IPS-20b (cell line): ENCODE data around the gene HMGCL.
"Not testable (repeated sequence)": the region's sequence is repeated elsewhere in the genome, so short reads cannot be mapped to it uniquely, and the experiment has no call there.

Experiments
- H3K27ac ChIP-seq: one replicate; pipeline ENCODE4 v1.5.1; 2013; ENCODE audit warnings: low read length
- H3K27me3 ChIP-seq: 2 replicates; pipeline ENCODE4 v1.6.1; 2013; ENCODE audit warnings: mild to moderate bottlenecking, low read length, inconsistent platforms; ENCODE audit not compliant: insufficient read depth
- H3K36me3 ChIP-seq: 2 replicates; pipeline ENCODE4 v1.6.1; 2013; ENCODE audit warnings: low read depth, mild to moderate bottlenecking, inconsistent platforms, low read length, moderate library complexity; ENCODE audit not compliant: insufficient read depth
- H3K4me1 ChIP-seq: 2 replicates; pipeline ENCODE4 v1.6.1; 2013; ENCODE audit warnings: mild to moderate bottlenecking, control low read depth, inconsistent platforms, low read length, moderate library complexity; ENCODE audit not compliant: insufficient read depth
- H3K4me3 ChIP-seq: 2 replicates; pipeline ENCODE4 v1.5.1; 2013; ENCODE audit warnings: mild to moderate bottlenecking, low read length, inconsistent platforms
- H3K9ac ChIP-seq: 2 replicates; pipeline ENCODE4 v1.6.1; 2013; ENCODE audit warnings: low read depth, mild to moderate bottlenecking, inconsistent platforms, low read length, moderate library complexity
- H3K9me3 ChIP-seq: 2 replicates; pipeline ENCODE4 v1.6.1; 2013; ENCODE audit warnings: mild to moderate bottlenecking, low read depth, low read length, inconsistent platforms; ENCODE audit not compliant: insufficient read depth

Gene HMGCL

DNA sequence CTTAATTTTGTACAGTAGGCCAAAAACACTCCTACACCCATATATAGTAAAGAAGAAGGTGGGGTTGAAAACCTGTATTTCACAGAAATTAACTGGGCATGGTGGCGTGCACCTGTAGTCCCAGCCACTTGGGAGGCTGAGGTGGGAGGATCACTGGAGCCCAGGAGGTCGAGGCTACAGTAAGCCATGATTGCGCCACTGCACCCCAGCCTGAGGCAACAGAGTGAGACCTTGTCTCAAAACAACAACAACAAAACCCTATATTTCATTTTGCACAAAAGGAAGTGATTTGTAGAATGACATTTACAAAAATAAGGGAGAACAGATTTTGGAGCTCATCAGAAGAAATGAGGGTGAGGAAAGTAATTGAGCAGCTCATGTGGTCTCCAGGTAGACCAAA is 36.5 kb downstream of the HMGCL start:
- Histone ChIP-seq H3K36me3 (peaks cover 58% of the 10 kb centered on the region), H3K9ac (no peak overlapping the region), H3K9me3 (no peaks in the 10 kb centered on the region), H3K27me3 (no peaks in the 10 kb centered on the region), H3K4me3 (no peak overlapping the region), H3K27ac (no peak overlapping the region), H3K4me1 (no peaks in the 10 kb centered on the region; the same call in 1 of the 2 replicates)

DNA sequence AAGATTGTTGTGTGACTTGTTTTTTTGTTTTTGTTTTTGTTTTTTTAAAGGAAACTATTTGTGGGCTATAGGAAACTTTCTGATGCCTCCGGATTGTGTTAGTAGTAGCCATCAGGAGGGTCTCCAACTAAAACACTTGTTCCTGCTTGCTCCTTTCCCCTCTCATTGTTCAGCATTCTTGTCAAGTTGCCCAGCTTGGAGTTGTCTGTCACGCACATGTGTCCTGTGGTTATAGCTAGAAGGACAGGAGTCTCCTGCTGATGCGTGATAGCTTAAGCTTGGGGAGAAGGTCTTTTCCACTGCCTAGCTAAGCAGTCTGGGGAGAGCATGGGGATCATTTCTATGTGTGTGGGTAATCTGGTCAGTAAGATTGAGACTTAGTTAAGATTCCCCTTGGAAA is 37.5 kb downstream of the HMGCL start:
- no peak overlapping the region for H3K9ac ChIP-seq
- H3K27me3 ChIP-seq, result no peaks in the 10 kb centered on the region
- no peaks in the 10 kb centered on the region for H3K9me3 ChIP-seq
- H3K27ac ChIP-seq, result no peak overlapping the region
- H3K36me3 ChIP-seq, result peaks cover 52% of the 10 kb centered on the region
- no peaks in the 10 kb centered on the region; the same call in 1 of the 2 replicates for H3K4me1 ChIP-seq
- H3K4me3 ChIP-seq, result no peak overlapping the region

DNA sequence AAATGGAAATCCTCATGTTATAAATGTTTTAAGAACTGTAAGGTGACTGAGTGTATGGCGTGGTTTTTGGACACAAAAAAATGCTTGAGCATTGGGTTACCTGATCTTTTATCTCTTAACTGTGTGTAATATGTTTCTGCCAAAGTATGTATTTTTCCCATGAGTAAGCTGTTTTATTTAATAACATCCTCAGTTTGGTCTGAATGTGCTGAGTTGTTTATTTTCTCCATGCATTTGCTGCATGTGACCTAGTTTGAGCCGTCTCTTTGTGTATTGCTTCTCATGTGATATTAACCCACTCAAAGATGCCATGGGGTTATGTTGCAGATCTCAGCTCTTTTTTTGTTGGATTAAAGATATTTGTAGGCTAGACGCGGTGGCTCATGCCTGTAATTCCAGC is 40.4 kb downstream of the HMGCL start:
- H3K36me3 ChIP-seq, result peaks cover 69% of the 10 kb centered on the region
- no peaks in the 10 kb centered on the region; the same call in 1 of the 2 replicates for H3K4me1 ChIP-seq
- H3K9me3 ChIP-seq, result no peaks in the 10 kb centered on the region
- H3K27me3 ChIP-seq, result no peaks in the 10 kb centered on the region
- no peak overlapping the region for H3K4me3 ChIP-seq
- no peak overlapping the region for H3K27ac ChIP-seq
- H3K9ac ChIP-seq, result no peak overlapping the region

DNA sequence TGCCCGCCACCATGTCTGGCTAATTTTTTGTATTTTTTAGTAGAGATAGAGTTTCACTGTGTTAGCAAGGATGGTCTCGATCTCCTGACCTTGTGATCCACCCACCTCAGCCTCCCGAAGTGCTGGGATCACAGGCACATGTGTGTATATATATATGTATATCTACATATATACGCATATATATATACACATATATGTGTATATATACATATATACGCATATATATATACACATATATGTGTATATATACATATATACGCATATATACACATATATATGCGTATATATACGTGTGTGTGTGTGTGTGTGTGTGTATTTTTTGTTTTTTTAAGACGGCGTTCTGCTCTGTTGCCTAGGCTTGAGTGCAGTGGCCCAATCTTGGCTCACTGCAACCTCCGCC is 42.1 kb downstream of the HMGCL start:
- peaks cover 62% of the 10 kb centered on the region for H3K36me3 ChIP-seq
- not testable (repeated sequence) for H3K9me3 ChIP-seq, H3K4me3 ChIP-seq, H3K27ac ChIP-seq, H3K9ac ChIP-seq, H3K27me3 ChIP-seq, H3K4me1 ChIP-seq

DNA sequence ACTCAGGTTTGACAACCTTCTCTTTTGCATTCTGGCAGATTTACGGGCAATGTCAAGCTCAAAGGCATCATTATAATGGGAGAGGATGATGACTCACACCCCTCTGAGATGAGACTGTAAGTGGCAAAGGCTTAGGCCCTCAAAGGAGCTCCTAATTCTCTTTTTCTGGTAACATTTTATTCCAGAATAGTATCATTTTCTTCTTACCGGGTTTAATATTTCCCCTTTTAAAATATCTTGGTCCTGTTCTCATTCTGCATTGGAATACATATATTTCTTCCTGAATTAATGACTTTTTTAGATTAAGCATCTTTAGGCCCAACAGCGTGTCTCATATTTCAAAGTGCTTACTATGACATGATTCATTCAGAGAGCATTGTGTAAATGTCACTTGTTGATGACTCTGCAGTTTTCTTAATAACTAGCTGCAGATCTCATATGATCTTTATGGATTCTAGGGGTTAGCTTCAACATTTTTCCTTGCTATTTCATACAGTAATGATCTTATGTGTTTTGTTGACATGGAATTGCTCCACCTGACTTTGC is 45.3 kb downstream of the HMGCL start:
- no peaks in the 10 kb centered on the region for H3K27me3 ChIP-seq
- H3K9me3 ChIP-seq, result no peaks in the 10 kb centered on the region
- no peaks in the 10 kb centered on the region for H3K4me1 ChIP-seq
- H3K9ac ChIP-seq, result 0 out of 2 replicates have a peak overlapping the region, but pooled peaks have one; percentile 89
- H3K36me3 ChIP-seq, result peaks cover 32% of the 10 kb centered on the region
- H3K4me3 ChIP-seq, result peak overlapping the region; percentile 100; the same call in 1 of the 2 replicates
- no peak overlapping the region for H3K27ac ChIP-seq

DNA sequence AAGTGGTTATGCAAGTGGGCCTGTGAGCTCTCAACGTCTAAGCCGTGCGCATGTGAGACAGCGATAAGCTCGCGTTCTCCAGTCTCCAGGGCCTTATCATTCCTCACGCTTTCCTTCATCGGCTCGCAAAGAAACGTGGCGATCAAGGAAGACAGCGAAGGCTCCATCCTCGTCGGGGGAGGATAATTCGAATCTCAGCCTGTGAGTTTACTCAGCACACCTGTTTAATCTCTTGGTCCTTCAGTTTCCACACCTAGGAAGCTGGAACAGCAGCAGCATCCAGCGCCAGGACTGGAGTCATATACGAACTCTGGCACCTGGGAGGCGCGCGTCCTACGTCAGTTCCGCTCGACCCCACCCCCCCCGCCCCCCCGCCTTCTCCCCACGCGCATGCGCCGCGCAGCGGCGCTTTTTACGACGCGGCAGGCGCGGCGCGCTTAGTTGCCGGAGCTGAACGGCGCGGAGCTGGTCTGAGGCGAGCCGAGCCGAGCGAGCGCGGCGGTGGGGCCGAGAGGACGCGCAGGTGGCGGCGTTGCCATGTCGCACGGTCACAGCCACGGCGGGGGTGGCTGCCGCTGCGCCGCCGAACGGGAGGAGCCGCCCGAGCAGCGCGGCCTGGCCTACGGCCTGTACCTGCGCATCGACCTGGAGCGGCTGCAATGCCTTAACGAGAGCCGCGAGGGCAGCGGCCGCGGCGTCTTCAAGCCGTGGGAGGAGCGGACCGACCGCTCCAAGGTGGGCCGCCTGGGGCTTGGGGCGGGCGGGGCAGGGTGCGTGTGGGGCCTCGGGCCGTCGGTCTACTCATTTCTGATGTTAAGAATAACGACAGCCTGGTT is 47.0 kb downstream of the HMGCL start, which contains the start of gene PITHD1:
Gene PITHD1 (plus strand): TSS at position 440 of the 836 bp plus-strand sequence. CDS start 98 bp downstream, at position 538.
- Histone ChIP-seq H3K36me3 (peaks cover 19% of the 10 kb centered on the region), H3K27me3 (no peaks in the 10 kb centered on the region), H3K4me3 (peak within 1 kb of the TSS; percentile 100), H3K27ac (peak within 1 kb of the TSS; percentile 97), H3K9me3 (no peaks in the 10 kb centered on the region), H3K4me1 (no peaks in the 10 kb centered on the region), H3K9ac (peak within 1 kb of the TSS; percentile 97)

DNA sequence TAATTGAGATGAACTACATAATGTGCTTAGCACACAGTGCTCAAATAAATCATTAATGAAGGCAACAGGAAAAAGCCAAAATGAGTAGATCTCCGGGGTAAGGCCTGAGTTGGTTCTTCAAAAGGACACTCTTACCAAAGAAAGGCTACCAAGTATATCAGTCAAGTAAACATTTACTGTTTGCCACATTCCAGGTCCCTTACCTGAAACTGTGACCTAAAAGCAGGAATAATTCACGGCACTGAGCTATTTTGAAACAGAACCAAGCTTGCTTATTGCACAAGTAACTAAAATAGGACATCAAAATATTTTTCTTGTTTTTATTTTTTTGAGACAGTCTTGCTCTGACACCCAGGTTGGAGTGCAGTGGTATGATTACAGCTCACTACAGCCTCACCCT is 49.0 kb downstream of the HMGCL start:
- no peaks in the 10 kb centered on the region for H3K9me3 ChIP-seq
- no peak overlapping the region for H3K27ac ChIP-seq
- H3K27me3 ChIP-seq, result no peaks in the 10 kb centered on the region
- H3K4me1 ChIP-seq, result no peaks in the 10 kb centered on the region
- peaks cover 10% of the 10 kb centered on the region for H3K36me3 ChIP-seq
- H3K9ac ChIP-seq, result no peak overlapping the region
- no peak overlapping the region for H3K4me3 ChIP-seq

DNA sequence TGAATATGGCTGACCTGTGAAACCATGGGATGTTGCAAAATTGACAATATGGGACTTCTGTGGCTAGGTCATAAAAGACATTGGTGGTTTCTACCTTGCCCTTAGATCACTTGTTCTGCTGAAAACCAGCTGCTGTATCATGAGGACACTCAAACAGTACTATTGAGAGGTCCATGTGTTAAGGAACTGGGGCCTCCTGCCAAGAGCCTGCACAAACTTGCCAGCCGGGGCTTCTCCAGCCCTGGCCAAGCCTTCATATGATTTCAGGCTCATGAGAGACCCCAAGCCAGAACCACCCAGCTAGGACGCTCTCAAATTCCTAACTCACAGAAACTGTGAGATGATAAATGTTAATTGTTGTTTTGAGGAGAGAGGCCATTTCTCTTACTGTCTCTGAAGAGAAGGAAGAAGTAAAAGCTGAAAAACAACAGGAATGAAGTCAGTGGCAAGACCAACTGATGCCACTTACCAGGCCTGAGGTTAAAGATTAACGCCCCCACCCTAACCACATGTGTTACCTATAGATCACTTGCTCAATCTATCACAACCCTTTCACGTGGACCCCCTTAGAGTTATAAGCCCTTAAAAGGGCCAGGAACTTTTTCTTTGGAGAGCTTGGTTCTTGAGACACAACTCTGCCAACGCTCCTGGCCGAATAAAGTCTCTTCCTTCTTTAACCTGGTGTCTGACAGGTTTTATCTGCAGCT is 50.9 kb downstream of the HMGCL start:
- H3K27ac ChIP-seq, result no peak overlapping the region
- no peaks in the 10 kb centered on the region for H3K27me3 ChIP-seq
- H3K9me3 ChIP-seq, result no peaks in the 10 kb centered on the region
- H3K4me3 ChIP-seq, result no peak overlapping the region
- no peaks in the 10 kb centered on the region for H3K36me3 ChIP-seq
- H3K9ac ChIP-seq, result no peak overlapping the region
- no peaks in the 10 kb centered on the region for H3K4me1 ChIP-seq

DNA sequence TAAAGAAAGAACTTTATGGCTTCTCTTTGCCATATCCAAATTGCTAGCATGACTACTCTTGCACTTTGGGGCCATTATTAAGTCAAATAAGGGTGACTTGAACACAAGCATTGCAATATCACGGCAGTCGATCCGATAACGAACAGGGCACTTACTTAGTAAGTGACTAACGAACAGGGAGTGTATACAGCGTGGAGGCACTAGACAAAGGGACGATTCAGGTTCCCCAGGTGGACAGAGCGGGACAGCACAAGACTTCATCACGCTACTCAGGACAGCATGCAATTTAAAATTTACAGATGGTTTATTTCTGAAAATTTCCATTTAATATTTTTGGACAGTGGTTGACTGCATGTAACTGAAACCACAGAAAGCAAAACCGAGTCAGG is 52.4 kb downstream of the HMGCL start:
- Histone ChIP-seq H3K4me1 (no peaks in the 10 kb centered on the region), H3K9me3 (no peaks in the 10 kb centered on the region), H3K9ac (no peak overlapping the region), H3K4me3 (no peak overlapping the region), H3K27me3 (no peaks in the 10 kb centered on the region), H3K36me3 (peaks cover 3% of the 10 kb centered on the region; the same call in 1 of the 2 replicates), H3K27ac (no peak overlapping the region)

DNA sequence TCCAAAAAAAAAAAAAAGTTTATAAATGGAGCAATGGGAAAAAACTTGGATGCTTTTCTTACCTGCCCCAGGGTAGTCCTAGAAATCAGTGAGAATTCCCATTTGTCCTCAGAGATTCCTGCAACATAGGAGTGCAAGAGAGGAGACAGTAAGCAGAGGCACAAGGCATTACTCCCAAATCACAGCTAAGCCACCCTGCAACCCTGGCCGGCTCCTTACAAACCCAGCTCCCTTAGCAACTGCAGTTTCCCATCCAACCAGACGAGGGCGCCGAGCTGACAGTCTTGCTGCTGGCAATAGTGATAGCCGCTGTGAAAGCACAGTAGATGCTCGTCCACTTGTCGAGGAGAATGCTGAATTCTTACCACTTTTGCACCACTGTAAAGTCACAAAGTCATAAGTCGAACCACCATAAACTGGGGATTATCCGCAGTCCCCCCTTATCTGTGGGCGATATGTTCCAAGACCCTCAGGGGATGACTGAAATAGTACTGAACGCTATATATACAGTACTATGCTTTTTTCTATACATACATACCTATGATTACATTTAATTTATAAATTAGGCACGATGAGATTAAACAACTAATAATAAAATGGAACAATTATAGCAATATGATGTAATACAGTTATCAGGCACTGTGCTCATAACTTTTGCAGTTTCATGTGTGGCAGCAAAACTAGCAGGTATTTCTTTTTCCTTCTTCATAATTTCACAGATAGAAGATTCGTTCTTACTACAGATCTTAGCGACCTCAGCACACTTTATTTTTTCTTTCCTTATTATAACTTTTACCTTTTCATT is 53.0 kb downstream of the HMGCL start:
- no peaks in the 10 kb centered on the region for H3K9me3 ChIP-seq
- H3K27ac ChIP-seq, result no peak overlapping the region
- H3K27me3 ChIP-seq, result no peaks in the 10 kb centered on the region
- peaks cover 3% of the 10 kb centered on the region; the same call in 1 of the 2 replicates for H3K36me3 ChIP-seq
- H3K9ac ChIP-seq, result no peak overlapping the region
- H3K4me3 ChIP-seq, result no peak overlapping the region
- H3K4me1 ChIP-seq, result no peaks in the 10 kb centered on the region

DNA sequence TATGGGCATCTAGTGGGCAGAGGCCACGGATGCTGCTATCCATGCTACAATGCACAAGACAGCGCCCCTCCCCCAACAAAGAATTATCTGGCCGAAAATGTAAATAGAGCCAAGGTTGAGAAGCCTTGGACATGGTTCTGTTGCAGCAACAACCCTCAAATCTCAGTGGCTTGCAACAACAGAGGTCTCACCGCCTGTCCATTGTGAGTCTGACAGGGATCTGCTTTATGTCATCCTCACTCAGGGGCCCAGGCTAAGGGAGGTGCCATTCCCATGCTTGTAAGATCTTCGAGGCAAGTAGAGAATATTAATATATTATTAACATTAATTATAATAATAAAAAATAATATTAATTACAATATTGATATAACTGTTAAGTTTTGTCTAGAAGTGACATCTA is 56.5 kb downstream of the HMGCL start:
- Histone ChIP-seq H3K27ac (no peak overlapping the region), H3K4me3 (no peak overlapping the region), H3K27me3 (no peaks in the 10 kb centered on the region), H3K4me1 (no peaks in the 10 kb centered on the region), H3K36me3 (peaks cover 11% of the 10 kb centered on the region), H3K9me3 (no peaks in the 10 kb centered on the region), H3K9ac (no peak overlapping the region)
